Natural killer cell (primary cell): ENCODE results near the gene TTYH1. TPM values are rescaled to one million over a fixed set of nuclear protein-coding genes. Genes with fewer than 3 reads are reported as not detected.
A peak's percentile ranks its signal among the peaks of the same experiment; 100 is the strongest.

ENCODE experiments used
- ATAC-seq, 3 donors: fragments of 150-1000 bp in 2 of 3; fragments of 200-7000 bp in 1 of 3; cut with Tn5 transposase; 1 replicate in 1 of 3; 2 replicates in 2 of 3; pipeline ENCODE4 v1.10.0; 2021; ENCODE audit warnings: mild to moderate bottlenecking in 2 of 3, moderate library complexity in 2 of 3
- DNase-seq, 2 donors: peaks; one replicate each; pipeline versions ENCODE4 v3.0.0 to v3.0.0-alpha.2; 2013 to 2021; ENCODE audit warnings: mixed read lengths in 1 of 2
- H3K27ac ChIP-seq: one replicate; pipeline ENCODE4 v1.5.1; 2013; ENCODE audit warnings: mild to moderate bottlenecking, low read length
- H3K27me3 ChIP-seq: one replicate; pipeline ENCODE4 v1.6.1; 2013; ENCODE audit warnings: low read length; ENCODE audit not compliant: control insufficient read depth, insufficient read depth
- H3K36me3 ChIP-seq: one replicate; pipeline ENCODE4 v1.6.1; 2013; ENCODE audit warnings: low read length; ENCODE audit not compliant: control insufficient read depth, insufficient read depth
- H3K4me1 ChIP-seq: one replicate; pipeline ENCODE4 v1.6.1; 2013; ENCODE audit warnings: low read length; ENCODE audit not compliant: control insufficient read depth, insufficient read depth
- H3K4me3 ChIP-seq: one replicate; pipeline ENCODE4 v1.5.1; 2013; ENCODE audit warnings: low read length
- H3K9me3 ChIP-seq: one replicate; pipeline ENCODE4 v1.6.1; 2013; ENCODE audit warnings: low read length; ENCODE audit not compliant: control insufficient read depth, insufficient read depth
- H3K27ac Mint-ChIP-seq, 2 donors: one replicate each; pipeline ENCODE4 v1.8.0; 2022; ENCODE audit warnings: mild to moderate bottlenecking in 2 of 2, mixed read lengths in 2 of 2, moderate library complexity in 1 of 2
- H3K27me3 Mint-ChIP-seq, 2 donors: one replicate each; pipeline ENCODE4 v1.8.0; 2022; ENCODE audit warnings: low read depth in 2 of 2, mixed read lengths in 2 of 2
- H3K36me3 Mint-ChIP-seq: one replicate; pipeline ENCODE4 v1.8.0; 2022; ENCODE audit warnings: mixed read lengths
- H3K4me1 Mint-ChIP-seq, 2 donors: one replicate each; pipeline ENCODE4 v1.8.0; 2022; ENCODE audit warnings: mixed read lengths in 2 of 2
- H3K4me3 Mint-ChIP-seq: one replicate; pipeline ENCODE4 v1.8.0; 2022; ENCODE audit warnings: mild to moderate bottlenecking, moderate library complexity, mixed read lengths
- H3K9me3 Mint-ChIP-seq, 2 donors: one replicate each; pipeline ENCODE4 v1.8.0; 2022; ENCODE audit warnings: mixed read lengths in 2 of 2
- CTCF ChIP-seq: fragments of 200-600 bp; IDR thresholded peaks from one replicate; pipeline ENCODE4 v1.8.0; 2022; ENCODE audit warnings: antibody characterized with exemption
- WGBS: methylation state at CpG from one replicate; pipeline ENCODE4 v1.1.7; 2013; ENCODE audit warnings: missing lambda C conversion rate; ENCODE audit not compliant: insufficient coverage; 5-methylcytosine and 5-hydroxymethylcytosine counted together
- intact Hi-C: fragments of 100-400 bp; cut with micrococcal nuclease; formaldehyde crosslinking; loops from one replicate; pipeline ENCODE4 v1.14.2; 2022
- total RNA-seq, 4 donors: library from RNA; stranded (reverse); fragments of 120-200 nt in 1 of 4; gene quantifications; one replicate each; pipeline versions ENCODE4 v1.2.3 to v1.2.4, GENCODE V29; 2013 to 2022

The TTYH1 gene
- total RNA-seq, 3 donors from 2014 or later (not counting 1 experiment from before 2014, with no cell fraction given), result 0.59 to 0.84 (median 0.65) TPM

- peaks cover 36% of the 10 kb centered on the region for H3K4me1 ChIP-seq
- peaks cover 57% of the 10 kb centered on the region for H3K36me3 ChIP-seq
- intact Hi-C loops, result no loop called here
- Mint-ChIP-seq H3K4me3 (no peak overlapping the region), H3K36me3 (no peaks in the 10 kb centered on the region), H3K9me3 (no peaks in the 10 kb centered on the region), H3K27me3 (no peaks in the 10 kb centered on the region), H3K27ac (peak overlapping the region; percentile 100), H3K4me1 (peaks cover 43 to 59% of the 10 kb centered on the region in 2 donors)
- no peaks in the 10 kb centered on the region for H3K27me3 ChIP-seq
- H3K27ac ChIP-seq, result no peak overlapping the region
- no peak for ATAC-seq
- H3K9me3 ChIP-seq, result no peaks in the 10 kb centered on the region
- DNase-seq, result no peak
- 97% methylated on average over 11 of the region's 11 CpGs for WGBS
- no peak overlapping the region for H3K4me3 ChIP-seq
- no peak for TF ChIP-seq CTCF
Observed at GRCh38 chr19:54451997-54452396, 36.7 kb downstream of the TTYH1 start.

DNA sequence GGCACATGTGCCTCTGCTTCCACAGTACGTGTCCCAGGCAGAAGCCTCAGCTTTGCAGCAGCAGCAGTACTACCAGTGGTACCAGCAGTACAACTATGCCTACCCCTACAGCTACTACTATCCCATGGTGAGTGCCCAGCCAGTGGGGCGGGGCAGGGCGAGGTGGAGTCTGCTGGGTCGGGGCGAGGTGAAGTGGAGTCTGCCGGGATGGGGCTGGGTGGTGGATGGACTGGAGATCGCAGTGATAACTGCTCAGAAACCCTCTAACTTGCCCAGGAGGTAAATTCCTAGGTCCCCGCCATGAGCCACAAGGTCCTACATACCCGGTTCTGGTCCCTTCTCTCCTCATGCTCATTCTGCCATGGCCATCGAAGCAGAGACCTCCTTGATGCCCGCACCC, 37.4 kb downstream of the TTYH1 start:
- H3K4me3 ChIP-seq, result no peak overlapping the region
- H3K9me3 Mint-ChIP-seq, result no peaks in the 10 kb centered on the region
- H3K27ac Mint-ChIP-seq, result no peak overlapping the region
- intact Hi-C loops, result no loop called here
- H3K27me3 ChIP-seq, result no peaks in the 10 kb centered on the region
- TF ChIP-seq CTCF, result no peak
- H3K27ac ChIP-seq, result no peak overlapping the region
- H3K36me3 ChIP-seq, result peaks cover 62% of the 10 kb centered on the region
- no peak overlapping the region for H3K4me3 Mint-ChIP-seq
- WGBS, result 97% methylated on average over 10 of the region's 11 CpGs
- H3K4me1 Mint-ChIP-seq, result peaks cover 39 to 53% of the 10 kb centered on the region in 2 donors
- no peak for DNase-seq
- no peaks in the 10 kb centered on the region for H3K9me3 ChIP-seq
- ATAC-seq, result no peak
- no peaks in the 10 kb centered on the region for H3K36me3 Mint-ChIP-seq
- H3K4me1 ChIP-seq, result peaks cover 33% of the 10 kb centered on the region
- no peaks in the 10 kb centered on the region for H3K27me3 Mint-ChIP-seq

GRCh38 chr19:54453921-54454780, 38.9 kb downstream of the TTYH1 start:
- no peaks in the 10 kb centered on the region for H3K36me3 Mint-ChIP-seq

More at GRCh38 chr19:54453921-54454780, 38.9 kb downstream of the TTYH1 start:
- Histone ChIP-seq H3K9me3 (no peaks in the 10 kb centered on the region), H3K4me1 (peaks cover 25% of the 10 kb centered on the region), H3K36me3 (peaks cover 77% of the 10 kb centered on the region), H3K27me3 (no peaks in the 10 kb centered on the region), H3K4me3 (no peak overlapping the region), H3K27ac (no peak overlapping the region)
- Mint-ChIP-seq H3K27me3 (no peaks in the 10 kb centered on the region), H3K9me3 (no peaks in the 10 kb centered on the region), H3K4me1 (peaks cover 36 to 49% of the 10 kb centered on the region in 2 donors), H3K27ac (no peak overlapping the region), H3K4me3 (no peak overlapping the region)
- ATAC-seq, result no peak
- intact Hi-C loops, result no loop called here
- 97% methylated on average over 31 of the region's 31 CpGs for WGBS
- DNase-seq, result no peak
- TF ChIP-seq CTCF, result no peak
